HG02840 (cell line): ENCODE results near the gene STOX2.

Experiments
- ATAC-seq: cut with Tn5 transposase; IDR thresholded peaks from one replicate; pipeline ENCODE4 v1.9.1; 2021; ENCODE audit warnings: mild to moderate bottlenecking, moderate library complexity, moderate number of reproducible peaks; ENCODE audit not compliant: unreplicated experiment, low FRiP score

STOX2 gene

DNA sequence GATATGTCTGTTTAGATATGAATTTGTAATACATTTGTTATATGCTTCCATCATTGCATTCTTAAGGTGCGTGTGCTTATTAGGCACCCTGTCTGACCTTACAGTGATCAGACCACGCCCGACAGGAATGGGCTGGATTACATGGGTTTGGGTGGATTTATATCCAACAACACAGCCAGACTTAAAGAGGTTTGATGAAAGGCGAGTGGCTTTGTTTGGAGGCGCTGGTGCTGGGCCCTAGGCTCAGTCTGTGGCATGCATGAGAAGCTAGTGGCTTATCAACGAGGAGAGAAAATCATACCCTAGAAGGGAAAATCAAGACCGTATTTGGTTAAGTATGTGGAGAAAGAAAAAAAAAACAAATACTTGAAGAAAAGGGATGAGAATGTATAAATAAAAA lies 80.7 kb downstream of the STOX2 start:
- ATAC-seq = no peak

DNA sequence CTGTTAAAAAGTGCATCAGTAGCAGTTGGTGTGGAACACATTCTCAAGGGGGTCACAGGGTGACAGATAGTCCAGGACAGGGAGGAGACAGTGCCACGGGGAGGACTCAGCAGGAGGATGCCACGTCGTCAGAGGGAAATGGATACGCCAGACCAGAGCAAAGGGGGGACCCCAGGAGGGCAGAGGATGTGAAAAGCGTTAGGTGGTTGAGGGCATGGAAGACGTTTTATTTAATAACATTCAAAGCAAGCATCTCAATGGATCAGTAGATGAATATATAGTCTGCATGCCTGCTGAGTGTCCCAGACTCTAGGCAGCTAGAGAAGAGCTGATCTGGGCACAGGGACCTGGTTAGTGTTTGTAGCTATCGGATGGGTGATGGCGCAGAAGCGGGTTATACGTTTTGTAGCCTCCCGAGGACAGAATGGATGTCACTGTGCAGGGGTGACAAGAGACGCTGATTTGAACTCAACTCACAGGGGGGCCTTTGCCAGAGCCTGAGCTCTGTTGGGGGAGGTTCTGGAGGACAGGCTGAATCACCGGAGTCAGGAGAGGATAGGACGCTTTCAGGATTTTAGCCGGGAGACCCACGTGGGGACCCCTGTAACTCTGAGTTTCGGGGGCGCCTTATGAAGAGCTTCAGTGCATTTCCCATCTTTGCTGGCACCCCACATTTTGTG lies 81.3 kb downstream of the STOX2 start:
- no peak for ATAC-seq

DNA sequence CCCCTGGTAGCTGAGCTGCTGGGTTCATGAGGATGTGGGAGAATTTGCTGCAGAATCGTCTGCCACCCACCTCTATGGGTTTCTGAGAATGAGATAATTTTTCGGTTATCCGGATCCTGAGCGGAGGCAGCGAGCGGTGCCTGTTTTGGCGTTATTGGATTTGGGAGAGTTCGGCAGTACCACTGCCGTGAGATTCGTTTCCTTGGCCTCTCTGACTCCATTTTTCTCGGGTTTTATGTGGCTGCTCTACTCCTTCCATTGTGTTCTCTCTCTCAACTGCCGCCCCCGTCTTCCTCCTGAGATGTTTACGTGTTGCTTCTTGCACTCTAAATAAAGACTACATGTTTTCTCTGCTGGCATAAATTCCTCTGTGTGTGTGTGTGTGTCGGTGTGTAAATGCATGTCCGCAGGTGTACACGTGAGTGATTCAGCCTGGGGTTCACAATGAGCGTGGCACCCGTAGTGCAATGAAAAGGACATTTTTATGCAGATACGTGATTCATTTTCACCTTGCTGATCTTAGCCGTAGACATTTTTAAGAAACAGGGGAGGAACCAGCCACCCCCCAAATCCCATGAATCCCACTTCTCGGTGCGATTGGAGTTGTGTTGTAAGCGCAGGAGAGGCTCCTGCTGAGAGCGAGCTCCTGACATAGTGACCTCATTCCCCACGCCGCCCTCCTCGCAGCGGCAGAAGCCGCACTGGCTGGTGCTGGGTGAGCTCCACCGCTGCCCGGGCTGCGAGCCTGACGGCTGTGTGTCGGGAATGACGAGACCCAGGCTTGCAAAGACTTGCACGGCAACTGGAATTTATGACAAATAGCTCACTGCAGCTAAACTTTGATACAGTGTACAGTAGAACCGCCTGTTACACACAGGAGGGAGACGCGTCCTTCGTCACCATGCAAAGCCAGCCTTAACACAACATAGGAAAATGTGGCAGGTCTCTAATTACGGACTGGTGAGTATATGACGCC lies 82.2 kb downstream of the STOX2 start:
- ATAC-seq = no peak

DNA sequence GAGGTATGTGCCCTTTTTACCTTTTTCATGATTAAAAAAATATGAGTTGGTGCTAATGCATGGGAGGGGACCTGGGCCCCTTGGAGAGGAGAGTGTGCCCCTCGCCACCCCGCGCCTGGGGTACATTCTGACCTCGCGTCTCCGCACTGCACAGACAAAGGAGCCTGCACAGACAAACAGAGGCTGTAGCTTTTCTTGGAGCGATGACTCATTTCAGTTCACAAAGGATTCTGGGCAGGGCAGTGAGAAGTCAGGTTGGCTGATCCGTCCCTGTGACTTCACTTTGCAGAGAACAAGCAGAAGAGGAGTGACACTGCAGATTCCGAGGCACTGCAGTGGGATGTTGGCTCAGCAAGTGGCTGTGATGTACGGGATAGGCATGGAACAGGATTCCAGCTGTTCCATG lies 82.9 kb downstream of the STOX2 start:
- ATAC-seq = no peak

DNA sequence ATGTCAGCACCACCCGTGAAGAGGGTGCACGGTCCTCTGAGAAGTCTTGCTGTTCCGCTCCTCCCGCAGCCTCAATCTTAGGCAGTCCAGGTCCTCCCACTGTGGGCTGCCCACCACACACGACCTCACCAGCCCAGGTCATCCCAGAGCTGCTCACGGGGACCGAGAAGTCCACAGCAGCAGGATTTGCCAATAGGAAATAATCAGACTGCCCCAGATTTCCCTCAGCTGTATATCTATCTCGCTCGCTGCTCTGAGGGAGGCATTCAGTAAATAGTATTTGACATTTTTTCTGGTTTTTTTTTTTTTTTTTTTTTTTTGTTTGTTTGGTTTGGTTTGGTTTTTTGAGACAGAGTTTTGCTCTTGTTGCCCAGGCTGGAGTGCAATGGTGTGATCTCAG lies 83.8 kb downstream of the STOX2 start:
- ATAC-seq = no peak

DNA sequence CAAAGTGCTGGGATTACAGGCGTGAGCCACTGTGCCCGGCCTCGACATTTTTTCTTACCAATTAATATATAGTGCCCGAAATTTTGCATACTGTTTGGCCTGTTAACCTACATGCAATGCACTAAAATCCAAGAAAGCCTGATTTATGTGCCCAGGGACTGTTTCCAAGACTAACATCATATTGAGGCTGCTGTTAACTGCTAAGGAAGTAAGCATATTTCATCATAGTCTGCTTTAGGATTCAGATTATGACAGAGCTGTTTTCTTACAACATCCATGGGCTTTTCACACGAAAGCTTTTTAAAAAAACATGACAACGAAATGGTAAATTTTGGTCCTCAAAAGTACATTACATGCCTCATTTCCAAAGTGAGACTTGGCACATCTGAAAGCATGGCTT lies 84.4 kb downstream of the STOX2 start:
- no peak for ATAC-seq

DNA sequence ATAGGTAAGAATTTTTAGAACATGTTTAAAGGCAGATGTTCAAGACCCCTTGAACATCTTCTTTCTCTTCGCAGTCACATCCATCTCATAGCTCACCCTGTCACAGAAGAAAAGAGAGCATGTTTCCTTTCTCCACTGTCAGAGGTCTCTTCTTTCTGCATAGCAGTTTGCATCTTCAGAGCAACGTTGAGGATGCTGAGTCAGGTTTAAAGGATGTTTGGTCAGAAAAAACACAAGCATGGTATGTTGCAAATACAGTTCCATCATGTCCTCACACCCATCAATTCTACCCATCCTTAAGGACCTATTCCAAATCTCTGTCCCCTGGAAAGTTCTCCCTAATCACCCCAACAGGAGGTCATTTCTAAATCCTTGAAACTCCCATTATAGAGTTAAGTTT lies 84.8 kb downstream of the STOX2 start:
- ATAC-seq = no peak

DNA sequence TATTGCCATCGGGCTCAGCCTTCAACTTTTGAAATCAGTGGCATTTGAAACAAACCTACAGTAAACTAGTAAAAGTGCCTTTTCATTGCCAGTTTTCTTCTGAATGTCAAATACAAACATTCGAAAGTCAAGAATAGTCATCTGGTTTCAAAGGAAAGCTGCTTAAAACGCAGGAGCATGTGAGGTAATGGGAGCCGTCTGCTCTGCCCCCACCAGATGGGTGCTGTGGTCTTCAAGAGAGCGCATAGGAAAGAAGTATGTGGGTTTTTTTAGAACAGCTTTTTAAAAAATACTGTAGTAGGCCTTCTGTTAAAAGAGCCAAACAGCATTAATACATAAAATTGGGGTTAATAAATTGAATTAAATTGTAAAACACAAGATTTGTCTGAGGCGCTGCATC lies 88.6 kb downstream of the STOX2 start:
- ATAC-seq = no peak

DNA sequence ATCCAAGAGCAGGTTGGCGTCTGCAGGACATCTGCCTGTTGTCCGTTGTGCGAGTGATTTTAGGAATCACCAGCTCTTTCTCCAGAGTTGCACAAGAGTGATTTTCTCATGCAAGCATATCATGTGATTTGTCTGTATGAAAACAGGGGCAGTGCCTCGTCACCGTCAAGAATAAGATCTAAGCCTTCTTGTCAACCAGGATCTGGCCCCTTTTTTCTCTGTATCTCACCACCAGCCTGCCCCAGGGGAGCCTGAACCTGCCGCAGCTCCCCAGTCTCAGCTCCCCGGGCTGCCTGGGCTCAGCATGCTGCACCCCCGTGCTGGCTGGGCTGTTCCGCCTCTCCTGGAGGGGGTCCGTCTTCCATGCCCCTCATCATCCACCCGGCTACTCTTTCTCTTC lies 90.5 kb downstream of the STOX2 start:
- no peak for ATAC-seq

DNA sequence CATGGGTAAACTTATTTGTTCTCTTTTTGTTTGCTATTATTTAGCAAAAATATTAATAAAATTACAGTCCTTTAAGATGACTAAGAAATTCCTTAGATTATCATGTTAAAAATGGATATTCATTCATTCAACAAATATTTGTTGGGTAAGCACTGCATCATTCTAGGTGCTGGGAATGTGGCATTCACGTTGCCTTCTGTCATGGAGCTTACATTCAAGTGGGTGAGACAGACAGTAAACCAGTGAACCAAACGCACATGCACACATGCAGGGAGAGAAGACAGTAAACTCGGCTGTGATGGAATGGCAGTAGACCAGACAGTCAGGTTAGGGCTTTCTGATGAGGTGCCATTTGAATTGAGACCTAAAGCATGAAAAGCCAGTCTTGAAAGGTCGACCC lies 91.8 kb downstream of the STOX2 start:
- ATAC-seq = no peak

DNA sequence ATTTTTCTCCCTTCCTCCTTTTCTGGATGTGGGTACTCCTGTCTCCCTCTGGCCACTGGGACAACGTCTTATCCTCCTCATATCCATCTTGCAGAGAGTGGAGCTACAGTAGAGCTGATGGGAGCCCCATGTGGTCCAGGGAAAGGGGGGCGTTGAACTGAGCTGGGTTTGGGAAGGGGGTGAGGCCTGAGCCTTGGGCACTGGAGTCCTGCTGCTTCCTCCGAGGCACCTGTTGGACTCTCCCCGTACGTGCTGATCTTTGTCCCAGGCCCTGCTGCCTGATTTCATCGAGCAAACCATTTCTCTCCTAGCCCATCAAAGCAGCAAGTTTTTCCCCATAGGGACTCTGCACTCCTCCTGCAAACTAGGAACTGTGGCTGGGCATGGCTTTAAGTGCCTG lies 94.3 kb downstream of the STOX2 start:
- ATAC-seq = no peak

DNA sequence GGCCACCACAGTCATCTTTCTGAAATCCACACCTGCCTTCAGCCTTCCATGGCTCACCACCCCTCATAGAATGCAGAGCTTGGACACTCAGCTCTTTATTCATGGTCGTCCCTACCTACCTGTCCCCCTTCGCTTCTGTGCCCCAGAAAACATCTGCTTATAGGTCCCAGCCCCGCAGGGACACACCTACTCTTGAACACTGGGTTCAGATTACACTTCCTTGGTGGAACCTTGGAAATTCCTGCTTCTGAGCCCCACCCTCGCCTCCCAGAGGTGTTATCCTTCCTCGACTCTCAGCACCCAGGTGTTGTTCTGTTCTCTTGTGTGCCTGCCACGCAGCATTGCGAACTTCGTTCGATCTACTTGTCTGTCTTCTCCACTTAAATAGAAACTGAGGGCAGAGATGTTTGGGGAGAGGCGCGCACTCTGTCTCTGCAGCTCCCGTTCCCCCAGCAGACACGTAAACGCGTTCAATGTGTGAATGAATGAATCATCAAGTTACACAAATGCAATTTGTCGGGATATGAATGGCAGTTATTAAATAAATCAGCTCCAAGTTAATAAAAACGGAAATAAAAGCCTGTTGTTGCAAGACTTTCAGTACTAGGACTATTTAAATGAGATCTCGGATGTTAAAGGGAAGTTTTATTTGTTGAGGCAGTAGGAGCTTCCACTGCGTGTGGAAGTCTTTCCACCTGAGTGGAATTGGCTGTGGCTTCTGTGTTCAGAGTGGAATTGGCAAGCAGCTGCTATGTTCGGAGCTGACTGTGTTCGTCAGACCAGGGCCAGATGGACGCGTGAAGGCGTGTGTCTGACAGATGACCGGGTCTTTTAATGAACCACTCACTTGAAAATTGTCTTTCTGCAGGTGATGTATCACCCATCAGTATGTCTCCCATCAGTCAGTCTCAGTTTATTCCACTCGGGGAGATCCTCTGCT lies 95.6 kb downstream of the STOX2 start:
- ATAC-seq = no peak

DNA sequence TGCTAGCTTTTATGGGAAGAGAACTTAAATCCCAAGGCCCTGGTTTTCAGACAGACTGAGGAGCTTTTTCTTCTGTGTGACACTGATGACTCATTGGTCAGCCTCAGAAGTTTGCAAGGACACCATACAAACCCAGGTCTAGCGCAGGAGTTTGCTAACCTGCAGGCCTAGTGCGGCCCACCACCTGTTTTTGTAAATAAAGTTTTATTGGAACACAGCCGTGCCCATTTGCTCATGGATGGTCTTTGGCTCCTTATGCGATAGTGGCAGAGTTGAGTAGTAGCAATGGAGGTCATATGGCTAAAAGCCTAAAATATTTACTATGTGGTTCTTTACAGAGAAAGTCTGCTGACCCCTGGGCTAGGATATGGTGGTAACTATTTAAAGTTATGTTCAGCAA lies 98.3 kb downstream of the STOX2 start:
- ATAC-seq = no peak

DNA sequence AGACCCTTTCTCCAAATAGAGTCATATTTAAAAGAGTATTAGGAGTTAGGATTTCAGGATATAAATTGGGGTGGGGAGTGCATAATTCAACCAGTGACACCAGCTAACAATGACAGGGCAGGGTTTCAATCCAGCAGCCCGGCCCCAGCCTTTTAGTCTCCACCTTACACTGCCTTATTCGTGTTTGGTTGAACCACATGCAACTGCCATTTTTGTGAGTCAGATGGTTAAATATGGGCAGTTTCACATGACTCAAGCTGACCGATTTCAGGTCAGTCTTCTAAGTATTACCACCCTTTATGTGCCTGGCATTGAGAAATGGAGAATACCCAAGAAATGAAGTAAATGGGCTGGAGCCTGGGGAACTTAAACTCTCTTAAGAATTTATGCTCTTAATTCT lies 102.8 kb downstream of the STOX2 start:
- no peak for ATAC-seq

DNA sequence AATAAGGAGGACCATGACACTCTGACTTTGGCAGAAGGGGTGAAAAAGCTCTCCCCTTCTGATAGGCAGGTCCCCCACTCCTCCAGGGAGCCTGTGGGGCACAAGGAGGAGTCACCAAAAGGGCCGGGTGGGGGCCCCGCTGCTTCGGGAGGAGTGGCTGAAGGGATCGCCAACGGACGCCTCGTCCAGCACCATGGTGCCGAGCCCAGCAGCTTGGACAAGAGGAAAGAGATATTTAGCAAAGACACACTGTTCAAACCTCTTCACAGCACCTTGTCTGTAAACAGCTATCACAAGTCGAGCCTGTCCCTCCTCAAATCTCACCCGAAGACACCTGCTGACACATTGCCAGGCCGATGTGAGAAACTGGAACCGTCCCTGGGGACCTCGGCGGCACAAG lies 105.6 kb downstream of the STOX2 start:
- no peak for ATAC-seq

DNA sequence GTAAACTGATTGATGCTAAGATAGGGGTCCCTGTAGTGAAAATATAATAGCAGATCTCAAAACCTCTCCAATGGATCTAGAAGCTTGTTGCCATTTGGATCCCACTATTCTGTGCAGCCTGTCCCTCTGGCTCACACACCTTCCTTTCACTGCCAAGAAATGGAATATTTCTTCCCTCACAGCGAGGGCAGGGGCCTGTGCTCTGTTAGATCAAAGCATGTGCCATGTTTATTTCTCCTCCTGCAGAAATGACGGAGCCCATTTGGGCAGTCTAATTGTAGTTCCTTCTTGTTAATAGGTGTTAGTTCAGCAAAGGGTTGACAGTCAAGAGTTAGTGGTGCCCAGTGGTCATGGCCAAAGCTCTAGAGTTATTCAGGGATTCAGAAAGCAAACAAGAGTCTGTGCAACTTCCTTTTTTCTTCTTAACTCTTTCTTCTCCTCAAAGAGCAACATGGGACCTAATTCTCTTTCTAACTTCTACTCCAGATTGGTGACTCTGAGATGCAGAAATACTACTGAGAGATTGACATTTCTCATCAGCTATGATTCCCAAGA lies 106.8 kb downstream of the STOX2 start:
- ATAC-seq = no peak

DNA sequence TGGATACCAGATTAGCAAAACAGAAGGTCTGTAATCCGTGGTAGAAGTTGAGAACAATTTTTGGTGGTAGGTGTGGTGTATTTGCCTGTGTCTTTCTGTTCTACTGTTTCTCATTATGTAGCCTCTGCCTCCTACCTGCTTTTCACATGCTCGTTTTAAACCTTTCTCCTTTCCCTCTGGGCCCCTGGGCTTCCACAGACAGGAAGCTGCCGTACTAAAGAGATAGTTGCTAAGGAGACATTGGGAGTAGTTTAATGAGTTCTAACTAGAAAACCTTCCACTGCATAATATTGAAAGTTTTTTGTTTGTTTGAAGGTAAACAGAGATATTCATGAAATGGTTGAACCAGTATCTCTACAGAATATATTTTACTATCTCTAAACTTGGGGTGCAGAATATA lies 107.8 kb downstream of the STOX2 start:
- no peak for ATAC-seq

DNA sequence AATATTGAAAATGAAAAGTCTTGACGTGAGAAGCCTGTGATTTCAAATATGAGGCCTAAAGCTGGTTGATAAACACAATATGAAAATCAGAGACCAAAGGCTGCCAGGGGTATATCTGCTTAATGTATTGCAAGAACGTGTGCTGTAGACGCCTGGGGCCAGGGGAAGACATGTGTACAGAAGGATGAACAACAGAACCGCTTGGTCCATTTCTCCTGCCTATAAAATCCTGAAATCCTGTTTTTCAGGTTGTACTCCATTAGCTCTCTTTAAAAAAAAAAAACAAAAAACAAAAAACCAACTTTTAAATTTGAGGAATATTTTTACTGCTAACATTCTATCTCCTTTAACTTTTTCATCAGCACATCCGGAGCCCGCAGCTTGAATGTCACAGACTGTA lies 109.2 kb downstream of the STOX2 start:
- no peak for ATAC-seq

DNA sequence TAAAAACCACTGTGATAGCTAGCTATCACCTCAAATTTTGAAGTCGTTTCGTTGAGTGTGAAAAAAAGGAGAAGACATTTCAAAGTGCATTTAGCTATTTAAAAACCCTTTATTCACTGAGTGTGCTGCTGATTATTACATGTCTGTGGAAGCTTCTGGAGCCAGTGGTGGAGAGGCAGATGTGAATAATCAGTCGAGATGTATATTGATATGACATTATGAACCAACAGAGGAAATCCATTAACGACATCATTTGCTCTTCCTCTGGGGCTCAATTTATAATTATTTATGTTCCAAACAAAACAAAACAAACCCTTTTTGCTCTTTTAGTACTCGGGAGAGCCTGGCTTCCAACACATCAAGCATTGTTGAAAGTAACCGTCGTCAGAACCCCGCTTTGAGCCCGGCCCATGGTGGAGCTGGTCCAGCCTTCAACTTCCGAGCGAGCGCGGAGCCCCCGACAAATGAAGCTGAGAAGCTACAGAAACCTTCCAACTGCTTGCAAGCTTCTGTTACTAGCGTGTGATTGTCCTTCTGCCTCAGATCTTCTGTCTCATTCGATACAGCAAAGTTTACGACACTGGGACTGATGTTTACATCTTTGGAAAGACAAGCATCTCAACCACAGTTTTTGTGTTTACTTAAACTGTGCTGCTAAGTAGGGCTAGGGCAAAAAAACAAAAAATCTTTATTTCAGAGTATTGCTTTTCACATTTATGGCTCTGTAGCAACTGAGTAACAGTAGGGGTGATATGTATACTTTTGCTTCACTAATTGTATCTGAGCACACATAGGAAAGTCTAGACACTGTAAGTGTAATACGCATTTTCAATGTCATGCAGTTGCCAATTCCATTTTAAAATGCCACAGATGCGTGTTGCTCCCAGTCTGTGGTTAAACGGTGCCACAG lies 111.9 kb downstream of the STOX2 start:
- ATAC-seq = no peak

DNA sequence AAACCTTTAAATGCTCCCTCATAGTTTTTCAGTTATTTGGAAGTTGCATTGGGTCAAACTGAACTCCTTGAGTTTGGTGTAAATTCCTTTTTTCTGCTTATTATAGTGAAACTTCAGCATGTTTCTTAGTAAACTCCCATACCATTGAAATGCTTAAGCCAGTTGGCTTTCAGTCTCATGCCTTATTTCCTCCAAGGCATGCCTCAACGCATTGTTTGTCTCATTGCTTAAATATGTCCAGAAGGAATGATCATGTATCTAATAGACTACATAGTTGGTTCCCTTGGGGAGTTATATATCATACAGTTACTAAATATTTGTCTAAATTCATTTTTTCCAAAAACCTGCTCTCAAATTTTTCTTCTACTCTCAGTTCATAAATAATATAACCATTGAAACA lies 114.0 kb downstream of the STOX2 start:
- no peak for ATAC-seq
